DMS153 (cell line): ENCODE results near the gene GLCE.

Experiments
- DNase-seq: peaks from one replicate; lab custom pipeline; 2025; lab: John Stamatoyannopoulos, UW

GLCE gene

GRCh38 chr15:69320977-69321554 lies 160.6 kb downstream of the GLCE start:
- DNase-seq, result no peak
